ENCODE results near the gene APEH. TPM values are rescaled to one million over a fixed set of nuclear protein-coding genes. Genes with fewer than 3 reads are reported as not detected.

Gene APEH
- total RNA-seq, 1 experiment from 2014 or later = 246 TPM

- POLR2A ChIA-PET = no interaction called here
- H2AFZ ChIP-seq (ENCODE audit: low read depth, low read length, poor library complexity, severe bottlenecking) = no peak overlapping the region
- peaks cover 0 to 6% of the 10 kb centered on the region in 2 experiments; a peak in 1 of 4 replicates for H3K4me1 ChIP-seq (ENCODE audit: control insufficient read depth in 1 of 2, insufficient read depth in 2 of 2, low read length in 2 of 2)
- no peaks in the 10 kb centered on the region for H3K27me3 ChIP-seq (ENCODE audit: insufficient read depth, low read length)
- no peak overlapping the region for H3K4me3 ChIP-seq (replicated peaks in 1 of 2; ENCODE audit: low read depth in 1 of 2, low read length in 2 of 2)
- intact Hi-C loops (cut with micrococcal nuclease) = no loop called here
- H3K27ac ChIP-seq (ENCODE audit: low read depth, low read length) = no peak overlapping the region
- no peaks in the 10 kb centered on the region for H3K9me3 ChIP-seq (ENCODE audit: control insufficient read depth in 1 of 2, insufficient read depth in 1 of 2, low read depth in 1 of 2, low read length in 2 of 2)
- no peaks in the 10 kb centered on the region for H3K36me3 ChIP-seq (ENCODE audit: control insufficient read depth in 1 of 2, insufficient read depth in 2 of 2, low read length in 2 of 2)
- H4K20me1 ChIP-seq (ENCODE audit: insufficient read depth) = no peaks in the 10 kb centered on the region
- ATAC-seq (no peak), DNase-seq (ENCODE audit: low read depth, low spot score) (no peak)
- no peak for TF ChIP-seq POLR2AphosphoS5 (IDR thresholded peaks at IDR 0.05; ENCODE audit: low read depth, low read length)
- TF ChIP-seq ELF1 (IDR thresholded peaks at IDR 0.05; ENCODE audit: borderline replicate concordance, low read depth) = no peak
- no peak for TF ChIP-seq JUND (IDR thresholded peaks at IDR 0.05)
- H3K79me2 ChIP-seq (ENCODE audit: insufficient read depth, low read length) = no peaks in the 10 kb centered on the region
- no peak overlapping the region for H3K4me2 ChIP-seq (ENCODE audit: low read length)
- RAD21 ChIA-PET (ENCODE audit: low non-redundant PET in 1 of 2, low total read pairs in 2 of 2, uncharacterized antibody in 2 of 2, unreplicated experiment in 2 of 2) = no interaction called here
- CTCF ChIA-PET = no interaction called here
- H3K9me2 ChIP-seq (ENCODE audit: insufficient read depth) = no peaks in the 10 kb centered on the region
- BruUV-seq (replicated peaks) = no TSS peak
- H3K9ac ChIP-seq (ENCODE audit: low read length) = no peak overlapping the region
Observed at GRCh38 chr3:49658711-49659110, 15.4 kb upstream of the APEH start.

GRCh38 chr3:49659756-49660155 lies 14.4 kb upstream of the APEH start:
- no peak overlapping the region for H3K4me3 ChIP-seq (replicated peaks in 1 of 2; ENCODE audit: low read depth in 1 of 2, low read length in 2 of 2)
- CTCF ChIA-PET = no interaction called here
- POLR2A ChIA-PET = no interaction called here
- TF ChIP-seq RAD21 (IDR thresholded peaks at IDR 0.05; ENCODE audit: low read depth) = no peak
- no peak for TF ChIP-seq EZH2 (IDR thresholded peaks at IDR 0.05)
- no peak for TF ChIP-seq FOSL1 (IDR thresholded peaks at IDR 0.05; ENCODE audit: low read depth)
- TF ChIP-seq POLR2AphosphoS5 (IDR thresholded peaks at IDR 0.05; ENCODE audit: low read depth, low read length) = no peak
- no peak for TF ChIP-seq SIN3A (IDR thresholded peaks at IDR 0.05; ENCODE audit: low read depth)
- TF ChIP-seq MAX (IDR thresholded peaks at IDR 0.05) = no peak
- no peak for TF ChIP-seq CTCF (IDR thresholded peaks at IDR 0.05 in 2 of 3, conservative IDR thresholded peaks at IDR 0.05 in 1 of 3; ENCODE audit: borderline replicate concordance in 1 of 3, insufficient read depth in 1 of 3, low read depth in 2 of 3, low read length in 2 of 3)
- no peak for TF ChIP-seq SRF (IDR thresholded peaks at IDR 0.05; ENCODE audit: low read depth)
- no peak for TF ChIP-seq ZNF274 (IDR thresholded peaks at IDR 0.05; ENCODE audit: low read depth, low read length)
- TF ChIP-seq REST (IDR thresholded peaks at IDR 0.05; ENCODE audit: low read depth) = no peak
- no peak for TF ChIP-seq SP1 (IDR thresholded peaks at IDR 0.05; ENCODE audit: low read depth)
- no peak for TF ChIP-seq EZH2phosphoT487 (IDR thresholded peaks at IDR 0.05; ENCODE audit: borderline replicate concordance)
- TF ChIP-seq YY1 (IDR thresholded peaks at IDR 0.05; ENCODE audit: extremely low read depth, insufficient replicate concordance, low read depth, low read length) = no peak
- no peaks in the 10 kb centered on the region for H3K9me3 ChIP-seq (ENCODE audit: control insufficient read depth in 1 of 2, insufficient read depth in 1 of 2, low read depth in 1 of 2, low read length in 2 of 2)
- no peak overlapping the region for H3K9ac ChIP-seq (ENCODE audit: low read length)
- H4K20me1 ChIP-seq (ENCODE audit: insufficient read depth) = no peaks in the 10 kb centered on the region
- peaks cover 0 to 6% of the 10 kb centered on the region in 2 experiments; a peak in 1 of 4 replicates for H3K4me1 ChIP-seq (ENCODE audit: control insufficient read depth in 1 of 2, insufficient read depth in 2 of 2, low read length in 2 of 2)
- H2AFZ ChIP-seq (ENCODE audit: low read depth, low read length, poor library complexity, severe bottlenecking) = no peak overlapping the region
- no peaks in the 10 kb centered on the region for H3K36me3 ChIP-seq (ENCODE audit: control insufficient read depth in 1 of 2, insufficient read depth in 2 of 2, low read length in 2 of 2)
- H3K79me2 ChIP-seq (ENCODE audit: insufficient read depth, low read length) = no peaks in the 10 kb centered on the region
- no peak for DNase-seq (ENCODE audit: low read depth, low spot score)
- no peak overlapping the region for H3K27ac ChIP-seq (ENCODE audit: low read depth, low read length)
- BruUV-seq (replicated peaks) = no TSS peak
- H3K27me3 ChIP-seq (ENCODE audit: insufficient read depth, low read length) = no peaks in the 10 kb centered on the region
- H3K4me2 ChIP-seq (ENCODE audit: low read length) = no peak overlapping the region
- intact Hi-C loops (cut with micrococcal nuclease) = no loop called here
- RAD21 ChIA-PET (ENCODE audit: low non-redundant PET in 1 of 2, low total read pairs in 2 of 2, uncharacterized antibody in 2 of 2, unreplicated experiment in 2 of 2) = no interaction called here
- H3K9me2 ChIP-seq (ENCODE audit: insufficient read depth) = no peaks in the 10 kb centered on the region
- ATAC-seq = no peak

Measured in HCT116 (cell line).